ENCODE measurements around the gene CEP104. TPM values are rescaled to one million over a fixed set of nuclear protein-coding genes. Genes with fewer than 3 reads are reported as not detected.
A peak's percentile ranks its signal among the peaks of the same experiment; 100 is the strongest.

Gene CEP104
- total and polyA plus RNA-seq, 2 donors (not counting 1 experiment from before 2014, with no cell fraction given): 27.7 to 71.8 TPM

- peaks cover 21% of the 10 kb centered on the region for H3K4me1 Mint-ChIP-seq
- H3K9me3 Mint-ChIP-seq (ENCODE audit: insufficient read depth): no peaks in the 10 kb centered on the region
- ChIA-PET POLR2A (no interaction called here), CTCF (interaction anchor here (0.9 to 2.2 kb wide), 5 partner anchors 18 to 121 kb away, joined by 3 to 14 read pairs (median 4); partner anchors contain the start of gene LRRC47)
- Histone ChIP-seq H4K20me1 (ENCODE audit: control insufficient read depth, insufficient read depth, low read length, poor library complexity, severe bottlenecking) (no peaks in the 10 kb centered on the region), H3K36me3 (replicated peaks in 1 of 2; ENCODE audit: control extremely low read depth in 1 of 2, control insufficient read depth in 1 of 2, extremely low read depth in 1 of 2, insufficient read depth in 2 of 2, low read length in 1 of 2) (peaks cover 0 to 9% of the 10 kb centered on the region in 2 experiments), H3K4me2 (replicated peaks; ENCODE audit: low read depth, low read length, poor library complexity, severe bottlenecking) (peak overlapping the region; percentile 43), H3K79me2 (ENCODE audit: control insufficient read depth, insufficient read depth, low read length) (no peaks in the 10 kb centered on the region), H3K4me3 (ENCODE audit: control extremely low read depth in 1 of 5, extremely low read depth in 1 of 5, insufficient read depth in 1 of 5, low read depth in 2 of 5, low read length in 4 of 5) (no peak overlapping the region), H2AFZ (ENCODE audit: insufficient read depth, low read depth, low read length, poor library complexity, severe bottlenecking) (no peak overlapping the region), H3K9ac (ENCODE audit: low read length) (no peak overlapping the region), H3K27me3 (replicated peaks in 1 of 4; ENCODE audit: control extremely low read depth in 1 of 4, control insufficient read depth in 3 of 4, insufficient read depth in 4 of 4, low read length in 3 of 4) (no peaks in the 10 kb centered on the region), H3K9me3 (ENCODE audit: control extremely low read depth in 1 of 3, control insufficient read depth in 2 of 3, insufficient read depth in 1 of 3, low read length in 2 of 3) (no peaks in the 10 kb centered on the region), H3K4me1 (ENCODE audit: control insufficient read depth in 2 of 2, insufficient read depth in 2 of 2, low read length in 2 of 2) (peaks cover 19 to 33% of the 10 kb centered on the region in 2 donors), H3K27ac (ENCODE audit: low read length in 2 of 2) (no peak overlapping the region)
- peak overlapping the region; percentile 53 for H3K4me3 Mint-ChIP-seq
- WGBS (ENCODE audit: insufficient coverage): 28% methylated on average over 26 of the region's 27 CpGs
- H3K27me3 Mint-ChIP-seq: no peaks in the 10 kb centered on the region
- peak; percentile 67 for DNase-seq
- peak overlapping the region; percentile 50 for H3K27ac Mint-ChIP-seq
- no peak for ATAC-seq (ENCODE audit: low read depth)
- intact Hi-C loops (cut with micrococcal nuclease): no loop called here
- no peak for TF ChIP-seq EZH2 (IDR thresholded peaks at IDR 0.05; ENCODE audit: borderline replicate concordance, insufficient read depth, low read depth, low read length, poor library complexity, severe bottlenecking)
- peak; percentile 61 for TF ChIP-seq CTCF (IDR thresholded peaks at IDR 0.05)
Measured at GRCh38 chr1:3775490-3776230, 81.4 kb downstream of the CEP104 start.

GRCh38 chr1:3774946-3775489 lies 82.0 kb downstream of the CEP104 start:
- TF ChIP-seq CTCF (IDR thresholded peaks at IDR 0.05) (no peak), EZH2 (IDR thresholded peaks at IDR 0.05; ENCODE audit: borderline replicate concordance, insufficient read depth, low read depth, low read length, poor library complexity, severe bottlenecking) (no peak)
- Histone ChIP-seq H3K27me3 (replicated peaks in 1 of 4; ENCODE audit: control extremely low read depth in 1 of 4, control insufficient read depth in 3 of 4, insufficient read depth in 4 of 4, low read length in 3 of 4) (no peaks in the 10 kb centered on the region), H3K4me2 (replicated peaks; ENCODE audit: low read depth, low read length, poor library complexity, severe bottlenecking) (peak overlapping the region; percentile 43), H4K20me1 (ENCODE audit: control insufficient read depth, insufficient read depth, low read length, poor library complexity, severe bottlenecking) (no peaks in the 10 kb centered on the region), H2AFZ (ENCODE audit: insufficient read depth, low read depth, low read length, poor library complexity, severe bottlenecking) (no peak overlapping the region), H3K9ac (ENCODE audit: low read length) (no peak overlapping the region), H3K79me2 (ENCODE audit: control insufficient read depth, insufficient read depth, low read length) (no peaks in the 10 kb centered on the region), H3K4me1 (ENCODE audit: control insufficient read depth in 2 of 2, insufficient read depth in 2 of 2, low read length in 2 of 2) (peaks cover 19 to 33% of the 10 kb centered on the region in 2 donors), H3K9me3 (ENCODE audit: control extremely low read depth in 1 of 3, control insufficient read depth in 2 of 3, insufficient read depth in 1 of 3, low read length in 2 of 3) (no peaks in the 10 kb centered on the region), H3K4me3 (ENCODE audit: control extremely low read depth in 1 of 5, extremely low read depth in 1 of 5, insufficient read depth in 1 of 5, low read depth in 2 of 5, low read length in 4 of 5) (no peak overlapping the region), H3K36me3 (replicated peaks in 1 of 2; ENCODE audit: control extremely low read depth in 1 of 2, control insufficient read depth in 1 of 2, extremely low read depth in 1 of 2, insufficient read depth in 2 of 2, low read length in 1 of 2) (peaks cover 0 to 6% of the 10 kb centered on the region in 2 experiments), H3K27ac (ENCODE audit: low read length in 2 of 2) (no peak overlapping the region)
- POLR2A ChIA-PET: no interaction called here
- Mint-ChIP-seq H3K9me3 (ENCODE audit: insufficient read depth) (no peaks in the 10 kb centered on the region), H3K4me3 (peak overlapping the region; percentile 29), H3K27me3 (no peaks in the 10 kb centered on the region), H3K4me1 (peaks cover 23% of the 10 kb centered on the region), H3K27ac (peak overlapping the region; percentile 59)
- CTCF ChIA-PET: interaction anchor here (1.1 to 2.2 kb wide), 5 partner anchors 12 to 122 kb away, joined by 3 to 14 read pairs (median 4); partner anchors contain the start of gene LRRC47
- intact Hi-C loops (cut with micrococcal nuclease): no loop called here
- DNase-seq (no peak), ATAC-seq (ENCODE audit: low read depth) (no peak)
- 43% methylated on average over 16 of the region's 17 CpGs for WGBS (ENCODE audit: insufficient coverage)
